ENCODE data around the gene SPI1.

SPI1 gene

DNA sequence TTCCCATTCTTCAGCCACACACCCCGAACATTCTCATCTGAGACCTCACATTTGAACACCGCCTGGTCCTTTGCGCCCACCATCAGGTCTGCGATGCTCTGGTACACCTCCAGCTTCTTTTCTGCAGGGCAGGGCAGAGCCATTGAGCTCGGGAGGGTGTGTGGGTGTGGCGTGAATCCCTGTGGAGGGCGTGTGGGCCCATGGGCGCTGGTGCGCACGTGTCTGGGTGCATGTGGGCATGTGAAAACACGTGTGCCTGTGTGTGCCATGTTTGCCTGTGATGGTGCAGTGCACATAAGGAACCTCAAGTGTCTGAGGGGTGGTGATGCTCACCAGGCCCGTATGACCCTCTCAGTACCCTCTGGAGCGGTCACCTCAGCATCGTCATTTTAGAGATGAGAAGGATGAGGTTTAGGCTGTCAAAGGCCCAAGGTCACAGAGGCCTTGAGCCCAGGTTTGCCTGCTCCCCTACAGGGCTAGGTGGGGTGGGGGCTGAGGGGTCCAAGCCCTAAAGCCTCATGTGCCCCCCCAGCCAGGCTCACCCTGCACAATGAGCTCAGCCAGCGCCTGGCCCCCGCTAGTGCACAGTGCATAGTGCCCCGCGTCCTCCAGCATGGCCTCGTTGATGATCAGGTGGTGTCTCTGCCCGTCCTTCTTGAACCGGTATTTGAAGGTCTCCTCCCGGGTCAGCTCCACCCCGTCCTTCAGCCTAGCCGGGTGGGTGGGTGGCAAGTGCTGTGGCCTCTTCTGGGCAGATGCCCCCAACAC is 36.1 kb downstream of the SPI1 start:
- Histone ChIP-seq H3K4me3 (no peak overlapping the region), H3K27ac (no peak overlapping the region)
- TF ChIP-seq, protein P1, sequence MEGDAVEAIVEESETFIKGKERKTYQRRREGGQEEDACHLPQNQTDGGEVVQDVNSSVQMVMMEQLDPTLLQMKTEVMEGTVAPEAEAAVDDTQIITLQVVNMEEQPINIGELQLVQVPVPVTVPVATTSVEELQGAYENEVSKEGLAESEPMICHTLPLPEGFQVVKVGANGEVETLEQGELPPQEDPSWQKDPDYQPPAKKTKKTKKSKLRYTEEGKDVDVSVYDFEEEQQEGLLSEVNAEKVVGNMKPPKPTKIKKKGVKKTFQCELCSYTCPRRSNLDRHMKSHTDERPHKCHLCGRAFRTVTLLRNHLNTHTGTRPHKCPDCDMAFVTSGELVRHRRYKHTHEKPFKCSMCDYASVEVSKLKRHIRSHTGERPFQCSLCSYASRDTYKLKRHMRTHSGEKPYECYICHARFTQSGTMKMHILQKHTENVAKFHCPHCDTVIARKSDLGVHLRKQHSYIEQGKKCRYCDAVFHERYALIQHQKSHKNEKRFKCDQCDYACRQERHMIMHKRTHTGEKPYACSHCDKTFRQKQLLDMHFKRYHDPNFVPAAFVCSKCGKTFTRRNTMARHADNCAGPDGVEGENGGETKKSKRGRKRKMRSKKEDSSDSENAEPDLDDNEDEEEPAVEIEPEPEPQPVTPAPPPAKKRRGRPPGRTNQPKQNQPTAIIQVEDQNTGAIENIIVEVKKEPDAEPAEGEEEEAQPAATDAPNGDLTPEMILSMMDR (IDR thresholded peaks at IDR 0.05) = no peak
- DNase-seq (ENCODE audit: low spot score) = no peak

DNA sequence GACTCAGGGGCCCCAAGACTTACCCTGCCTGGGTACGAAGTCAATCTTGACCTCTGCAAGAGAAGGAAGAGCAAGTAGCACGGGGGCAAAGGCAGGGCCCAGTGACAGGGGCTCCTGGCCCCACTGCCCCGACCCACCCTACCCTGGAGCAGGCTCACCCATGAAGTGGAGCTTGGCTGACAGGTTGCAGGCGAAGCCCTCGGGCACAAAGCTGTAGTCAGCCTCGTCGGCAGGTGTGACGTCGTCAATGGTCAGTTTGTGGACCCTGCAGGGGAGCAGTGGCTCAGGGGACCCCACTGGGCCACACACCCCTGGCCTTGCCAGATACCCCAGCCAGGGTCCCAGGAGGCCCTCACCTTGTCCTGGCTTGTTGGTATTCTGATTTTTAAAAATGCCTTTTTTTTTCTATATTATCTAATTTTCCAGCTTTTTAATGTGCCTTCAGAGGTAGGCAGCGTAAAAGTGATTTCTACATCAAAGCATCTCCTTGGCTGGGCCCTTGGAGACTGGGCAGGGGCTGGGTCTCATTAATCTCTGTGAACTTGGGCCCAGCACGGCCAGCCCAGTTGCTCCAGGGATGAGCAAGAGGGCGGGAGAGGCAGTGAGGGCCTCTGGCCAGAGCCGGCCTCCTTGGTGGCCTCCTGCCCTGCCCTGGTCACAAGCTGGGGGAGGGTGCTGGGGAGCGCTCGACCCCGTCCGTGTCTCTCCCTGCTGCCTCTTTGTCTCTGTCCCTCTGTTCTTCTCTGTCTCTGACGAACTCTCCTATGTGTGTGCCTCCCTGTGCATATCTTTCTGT is 37.2 kb downstream of the SPI1 start:
- DNase-seq (ENCODE audit: low spot score) = no peak
- Histone ChIP-seq H3K4me3 (no peak overlapping the region), H3K27ac (no peak overlapping the region)
- TF ChIP-seq, protein P1 (IDR thresholded peaks at IDR 0.05) = no peak

DNA sequence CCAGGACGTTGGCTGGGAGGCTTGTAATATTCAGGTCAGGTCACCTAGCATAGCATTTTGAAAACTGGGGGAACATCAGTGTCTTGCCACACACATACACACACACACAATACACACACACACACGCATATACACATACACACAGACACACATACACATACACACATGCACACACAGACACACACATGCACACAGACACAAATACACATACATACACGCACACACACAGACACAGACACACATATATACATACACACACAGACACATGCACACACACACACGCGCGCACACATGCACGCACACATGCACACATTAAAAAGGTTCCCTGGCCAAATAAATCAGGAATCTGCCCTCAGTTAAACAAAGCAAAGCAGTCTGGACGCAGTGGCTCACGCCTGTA is 38.3 kb downstream of the SPI1 start:
- Histone ChIP-seq H3K4me3 (no peak overlapping the region), H3K27ac (no peak overlapping the region)
- no peak for DNase-seq (ENCODE audit: low spot score)
- TF ChIP-seq, protein P1 (IDR thresholded peaks at IDR 0.05) = no peak

DNA sequence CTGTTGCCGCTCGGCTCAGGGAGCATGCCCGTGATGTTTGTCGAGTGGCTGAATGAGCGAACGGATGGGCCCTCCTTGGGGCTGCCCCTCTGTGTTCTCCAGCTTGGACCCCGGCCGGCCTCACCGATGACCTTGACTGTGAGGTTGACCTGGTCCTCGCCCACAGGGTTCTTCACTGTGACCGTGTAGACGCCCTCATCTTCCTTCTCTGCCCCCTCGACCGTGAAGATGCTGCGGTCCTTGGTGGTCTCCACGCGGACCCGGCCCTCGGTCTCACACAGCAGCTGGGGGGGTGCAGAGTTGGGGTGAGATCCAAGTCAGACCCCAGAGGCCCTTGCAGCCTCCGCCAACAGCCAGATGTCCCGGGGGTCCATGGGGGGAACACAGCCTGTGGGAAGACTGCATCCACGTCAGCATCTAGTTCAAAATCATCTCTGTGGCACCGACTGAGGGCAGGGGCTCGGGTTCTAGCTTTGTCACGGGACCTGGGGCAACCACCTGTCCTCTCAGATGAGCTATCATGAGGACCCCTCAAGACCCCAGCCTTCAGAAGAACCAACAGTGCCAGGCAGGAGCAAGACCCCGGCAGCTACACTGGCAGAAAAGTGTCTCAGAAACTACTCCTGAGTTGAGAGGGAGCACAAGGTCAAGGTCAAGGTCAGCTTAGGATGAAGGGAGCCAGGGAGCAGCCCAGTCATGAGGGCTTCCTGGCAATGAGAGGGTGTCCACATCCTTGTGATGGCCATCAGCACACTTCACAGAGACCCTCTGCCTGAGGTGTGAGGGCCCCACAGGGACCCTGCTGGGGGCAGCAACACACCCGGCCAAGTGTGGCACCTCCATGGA is 39.7 kb downstream of the SPI1 start:
- Histone ChIP-seq H3K27ac (no peak overlapping the region), H3K4me3 (no peak overlapping the region)
- TF ChIP-seq, protein P1 (IDR thresholded peaks at IDR 0.05) = no peak
- no peak for DNase-seq (ENCODE audit: low spot score)

DNA sequence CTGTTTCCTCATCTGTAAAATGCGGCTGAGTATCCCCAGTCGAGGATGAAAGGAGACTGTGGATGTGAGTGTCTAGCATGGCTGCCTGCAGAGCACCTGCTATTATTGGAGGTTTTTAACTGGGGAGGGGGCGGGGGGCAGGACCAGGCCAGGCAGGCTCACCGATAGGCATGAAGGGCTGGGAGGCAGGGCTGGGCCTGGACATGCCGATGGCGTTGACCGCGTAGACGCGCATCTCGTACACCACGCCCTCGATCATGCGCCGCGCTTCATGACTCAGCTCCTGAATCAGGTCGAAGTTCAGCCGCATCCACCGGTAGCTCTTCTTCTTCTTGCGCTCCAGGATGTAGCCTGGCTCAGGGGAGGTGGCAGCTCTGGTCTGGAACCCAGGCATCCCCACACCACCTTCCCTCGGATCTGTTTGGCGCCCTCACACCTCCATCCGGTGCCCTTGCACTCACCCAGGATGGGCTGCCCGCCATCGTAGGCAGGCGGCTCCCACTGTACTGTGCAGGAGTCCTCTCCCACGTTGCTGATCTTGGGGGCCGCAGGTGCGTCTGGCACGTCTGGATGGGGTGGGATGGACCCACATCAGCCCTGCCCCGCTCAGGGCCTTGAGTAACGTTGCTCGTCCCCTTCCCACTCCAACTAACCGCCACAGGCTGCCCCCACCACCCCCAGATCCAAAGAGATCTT is 41.0 kb downstream of the SPI1 start:
- Histone ChIP-seq H3K27ac (no peak overlapping the region), H3K4me3 (no peak overlapping the region)
- TF ChIP-seq, protein P1 (IDR thresholded peaks at IDR 0.05) = no peak
- no peak for DNase-seq (ENCODE audit: low spot score)

DNA sequence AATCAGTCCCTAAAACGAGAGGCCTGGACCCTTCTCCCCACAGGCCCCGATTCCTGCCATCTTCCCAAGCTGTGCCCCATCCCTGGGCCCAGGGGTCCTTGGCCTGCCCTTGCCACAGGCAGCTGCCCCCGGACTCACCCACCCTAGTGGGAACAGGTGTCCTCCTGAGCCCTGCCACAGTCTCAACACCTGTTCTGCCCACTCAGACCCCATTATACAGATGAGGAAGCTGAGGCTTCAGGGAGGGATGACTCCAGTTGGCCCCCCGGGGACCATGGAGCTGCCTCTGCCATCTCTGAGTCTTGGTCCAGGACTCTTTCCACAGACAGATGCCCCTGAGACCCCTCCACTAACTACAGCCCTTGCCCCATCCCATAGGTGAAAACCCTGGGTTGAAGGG is 41.8 kb downstream of the SPI1 start:
- Histone ChIP-seq H3K27ac (no peak overlapping the region), H3K4me3 (no peak overlapping the region)
- TF ChIP-seq, protein P1 (IDR thresholded peaks at IDR 0.05) = no peak
- DNase-seq (ENCODE audit: low spot score) = no peak

Data from coronary artery (tissue), 2 donors.